CD4-positive, alpha-beta T cell (primary cell): Measurements from ENCODE around the gene MTRR. TPM values are rescaled to one million over a fixed set of nuclear protein-coding genes. Genes with fewer than 3 reads are reported as not detected.

ENCODE experiments used
- ATAC-seq: fragments of 200-7000 bp; cut with Tn5 transposase; one replicate; pipeline ENCODE4 v1.10.0; 2022; ENCODE audit warnings: mild to moderate bottlenecking; ENCODE audit not compliant: poor library complexity
- CTCF ChIA-PET: fragments of 350-600 bp; sonication (Branson Sonifier 250); formaldehyde crosslinking; loops from one replicate; lab custom pipeline; 2021; ENCODE audit warnings: antibody characterized with exemption, inconsistent platforms; lab: Charles Lee
- POLR2A ChIA-PET: fragments of 350-600 bp; sonication (Branson Sonifier 250); formaldehyde crosslinking; loops from one replicate; lab custom pipeline; 2021; ENCODE audit warnings: antibody characterized with exemption, inconsistent platforms; lab: Charles Lee
- DNase-seq, 14 experiments: peaks; one replicate each; pipeline ENCODE4 v3.0.0-alpha.2; 2013 to 2020; ENCODE audit warnings: mixed read lengths in 2 of 14
- H3K27ac ChIP-seq, 2 donors: one replicate each; pipeline versions ENCODE4 v1.5.1 to v1.7.0; 2013; ENCODE audit warnings: low read length in 2 of 2, low read depth in 1 of 2, mild to moderate bottlenecking in 1 of 2
- H3K27me3 ChIP-seq, 2 experiments: 1 replicate in 1 of 2; 2 replicates in 1 of 2; pipeline versions ENCODE4 v1.6.1 to v1.7.0; 2013; ENCODE audit warnings: low read length in 2 of 2, control low read depth in 1 of 2, mild to moderate bottlenecking in 1 of 2, moderate library complexity in 1 of 2; ENCODE audit not compliant: insufficient read depth in 2 of 2, control insufficient read depth in 1 of 2
- H3K36me3 ChIP-seq: one replicate; pipeline ENCODE4 v1.6.1; 2013; ENCODE audit warnings: low read length, control low read depth; ENCODE audit not compliant: insufficient read depth
- H3K4me1 ChIP-seq: one replicate; pipeline ENCODE4 v1.6.1; 2013; ENCODE audit warnings: low read length, control low read depth; ENCODE audit not compliant: insufficient read depth
- H3K4me3 ChIP-seq: one replicate; pipeline ENCODE4 v1.5.1; 2013; ENCODE audit warnings: mild to moderate bottlenecking, low read length, moderate library complexity
- H3K9me3 ChIP-seq, 2 experiments: 1 replicate in 1 of 2; 2 replicates in 1 of 2; pipeline versions ENCODE4 v1.6.1 to v1.7.0; 2013; ENCODE audit warnings: low read length in 2 of 2, mild to moderate bottlenecking in 2 of 2, control low read depth in 1 of 2, moderate library complexity in 1 of 2; ENCODE audit not compliant: control insufficient read depth in 1 of 2, insufficient read depth in 1 of 2
- H3K27ac Mint-ChIP-seq: one replicate; pipeline ENCODE4 v1.8.0; 2020; ENCODE audit warnings: mixed read lengths
- H3K27me3 Mint-ChIP-seq: one replicate; pipeline ENCODE4 v1.8.0; 2021; ENCODE audit warnings: mixed read lengths
- H3K36me3 Mint-ChIP-seq: one replicate; pipeline ENCODE4 v1.8.0; 2021; ENCODE audit warnings: low read depth, mixed read lengths
- H3K4me1 Mint-ChIP-seq: one replicate; pipeline ENCODE4 v1.8.0; 2021; ENCODE audit warnings: low read depth, mixed read lengths
- H3K4me3 Mint-ChIP-seq: one replicate; pipeline ENCODE4 v1.8.0; 2020; ENCODE audit warnings: mild to moderate bottlenecking, mixed read lengths
- H3K9me3 Mint-ChIP-seq: one replicate; pipeline ENCODE4 v1.8.0; 2020; ENCODE audit warnings: mixed read lengths
- intact Hi-C, 2 experiments: fragments of 100-400 bp; cut with DNase I in 1 of 2; cut with micrococcal nuclease in 1 of 2; formaldehyde crosslinking; loops; one replicate each; pipeline versions ENCODE4 v1.15.1 to v1.9.0; 2023 to 2025; cut with DNase I, micrococcal nuclease
- total RNA-seq, 174 experiments: library from RNA in 2 of 174; stranded (reverse) in 2 of 174; gene quantifications; one replicate each; pipeline ENCODE4 v1.2.3 and lab custom pipeline; 2021 to 2026
- TF ChIP-seq, protein P1 (sequence below): fragments of 200-600 bp; IDR thresholded peaks from one replicate; pipeline ENCODE4 v1.8.0; 2022; ENCODE audit warnings: antibody characterized with exemption, mild to moderate bottlenecking

The MTRR gene
- total RNA-seq, 2 experiments from 2014 or later = 74.6 to 77.5 TPM

- Mint-ChIP-seq H3K4me1 (no peaks in the 10 kb centered on the region), H3K27me3 (peaks cover 47% of the 10 kb centered on the region), H3K36me3 (no peaks in the 10 kb centered on the region), H3K27ac (no peak overlapping the region), H3K4me3 (no peak overlapping the region), H3K9me3 (no peaks in the 10 kb centered on the region)
- ChIA-PET CTCF (no interaction called here), POLR2A (no interaction called here)
- Histone ChIP-seq H3K4me1 (no peaks in the 10 kb centered on the region), H3K9me3 (no peaks in the 10 kb centered on the region), H3K27ac (no peak overlapping the region), H3K36me3 (no peaks in the 10 kb centered on the region), H3K4me3 (no peak overlapping the region), H3K27me3 (peaks cover 3 to 9% of the 10 kb centered on the region in 2 experiments)
- no peak for ATAC-seq
- intact Hi-C loops = no loop called here
- DNase-seq = no peak
- TF ChIP-seq, protein P1, sequence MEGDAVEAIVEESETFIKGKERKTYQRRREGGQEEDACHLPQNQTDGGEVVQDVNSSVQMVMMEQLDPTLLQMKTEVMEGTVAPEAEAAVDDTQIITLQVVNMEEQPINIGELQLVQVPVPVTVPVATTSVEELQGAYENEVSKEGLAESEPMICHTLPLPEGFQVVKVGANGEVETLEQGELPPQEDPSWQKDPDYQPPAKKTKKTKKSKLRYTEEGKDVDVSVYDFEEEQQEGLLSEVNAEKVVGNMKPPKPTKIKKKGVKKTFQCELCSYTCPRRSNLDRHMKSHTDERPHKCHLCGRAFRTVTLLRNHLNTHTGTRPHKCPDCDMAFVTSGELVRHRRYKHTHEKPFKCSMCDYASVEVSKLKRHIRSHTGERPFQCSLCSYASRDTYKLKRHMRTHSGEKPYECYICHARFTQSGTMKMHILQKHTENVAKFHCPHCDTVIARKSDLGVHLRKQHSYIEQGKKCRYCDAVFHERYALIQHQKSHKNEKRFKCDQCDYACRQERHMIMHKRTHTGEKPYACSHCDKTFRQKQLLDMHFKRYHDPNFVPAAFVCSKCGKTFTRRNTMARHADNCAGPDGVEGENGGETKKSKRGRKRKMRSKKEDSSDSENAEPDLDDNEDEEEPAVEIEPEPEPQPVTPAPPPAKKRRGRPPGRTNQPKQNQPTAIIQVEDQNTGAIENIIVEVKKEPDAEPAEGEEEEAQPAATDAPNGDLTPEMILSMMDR = no peak
Observed at GRCh38 chr5:7842531-7842930, 26.4 kb upstream of the MTRR start.

DNA sequence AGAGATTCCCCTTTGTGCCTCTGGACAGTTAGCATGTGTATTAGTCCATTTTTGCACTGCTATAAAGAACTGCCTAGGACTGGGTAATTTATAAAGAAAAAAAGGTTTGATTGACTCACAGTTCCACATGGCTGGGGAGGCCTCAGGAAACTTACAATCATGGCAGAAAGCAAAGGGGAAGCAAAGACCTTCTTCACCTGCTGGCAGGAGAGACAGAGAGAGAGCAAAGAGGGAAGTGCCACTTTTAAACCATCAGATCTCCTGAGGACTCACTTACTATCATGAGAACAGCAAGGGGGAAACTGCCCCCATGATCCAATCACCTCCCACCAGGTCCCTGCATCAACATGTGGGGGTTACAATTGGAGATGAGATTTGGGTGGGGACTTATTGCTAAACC, 24.0 kb upstream of the MTRR start:
- ChIA-PET POLR2A (interaction anchor here (0.6 kb wide), 1 partner anchor 87 kb away, joined by 3 read pairs; no protein-coding TSS in a partner anchor), CTCF (no interaction called here)
- ATAC-seq = no peak
- Mint-ChIP-seq H3K36me3 (no peaks in the 10 kb centered on the region), H3K9me3 (no peaks in the 10 kb centered on the region), H3K4me1 (no peaks in the 10 kb centered on the region), H3K27me3 (peaks cover 58% of the 10 kb centered on the region), H3K4me3 (no peak overlapping the region), H3K27ac (no peak overlapping the region)
- H3K36me3 ChIP-seq = no peaks in the 10 kb centered on the region
- TF ChIP-seq, protein P1 = no peak
- peaks cover 16% of the 10 kb centered on the region in 2 experiments for H3K27me3 ChIP-seq
- H3K9me3 ChIP-seq = peaks cover 0 to 5% of the 10 kb centered on the region in 2 experiments
- no peak overlapping the region for H3K27ac ChIP-seq
- H3K4me1 ChIP-seq = peaks cover 7% of the 10 kb centered on the region
- intact Hi-C loops = no loop called here
- no peak overlapping the region for H3K4me3 ChIP-seq
- no peak for DNase-seq

- CTCF ChIA-PET = no interaction called here
- no peaks in the 10 kb centered on the region for H3K9me3 Mint-ChIP-seq
- H3K27me3 ChIP-seq = peaks cover 16 to 19% of the 10 kb centered on the region in 2 experiments
- peaks cover 0 to 6% of the 10 kb centered on the region in 2 experiments for H3K9me3 ChIP-seq
- ATAC-seq (no peak), DNase-seq (no peak)
- POLR2A ChIA-PET = no interaction called here
- peaks cover 12% of the 10 kb centered on the region for H3K4me1 ChIP-seq
- H3K36me3 ChIP-seq = no peaks in the 10 kb centered on the region
- no peak overlapping the region for H3K4me3 Mint-ChIP-seq
- H3K36me3 Mint-ChIP-seq = no peaks in the 10 kb centered on the region
- no peak overlapping the region for H3K4me3 ChIP-seq
- H3K4me1 Mint-ChIP-seq = no peaks in the 10 kb centered on the region
- intact Hi-C loops = no loop called here
- H3K27me3 Mint-ChIP-seq = peaks cover 52% of the 10 kb centered on the region
- TF ChIP-seq, protein P1 = no peak
- no peak overlapping the region for H3K27ac ChIP-seq
- H3K27ac Mint-ChIP-seq = no peak overlapping the region
Observed at GRCh38 chr5:7845557-7845956, 23.4 kb upstream of the MTRR start.
